GM18870 (cell line): ENCODE results near the gene SNX9.
"Not testable (repeated sequence)": the region's sequence is repeated elsewhere in the genome, so short reads cannot be mapped to it uniquely, and the experiment has no call there.

Experiments used
- ATAC-seq: cut with Tn5 transposase; IDR thresholded peaks from one replicate; pipeline ENCODE4 v1.9.1; 2021; ENCODE audit warnings: moderate library complexity; ENCODE audit not compliant: unreplicated experiment

Gene SNX9

DNA sequence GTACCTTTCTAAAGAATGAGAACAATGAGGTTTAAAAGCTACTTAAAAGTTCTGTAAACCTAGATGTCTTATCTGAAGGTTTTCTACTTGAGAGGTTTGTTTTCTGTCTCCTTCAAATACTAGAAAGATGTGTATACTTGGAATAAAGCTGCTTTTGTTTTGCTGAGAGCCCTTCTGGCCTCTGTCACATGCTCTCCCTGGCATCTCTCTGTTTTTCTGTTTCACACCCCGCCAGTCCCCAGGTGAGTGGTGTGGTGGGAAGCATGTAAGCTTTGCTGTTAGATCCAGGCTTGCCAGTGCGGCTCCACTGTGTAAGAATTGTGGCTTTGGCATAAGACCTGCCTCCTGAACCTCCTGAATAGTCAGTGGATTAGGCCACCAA lies 56.8 kb downstream of the SNX9 start:
- ATAC-seq = peak; percentile 43

DNA sequence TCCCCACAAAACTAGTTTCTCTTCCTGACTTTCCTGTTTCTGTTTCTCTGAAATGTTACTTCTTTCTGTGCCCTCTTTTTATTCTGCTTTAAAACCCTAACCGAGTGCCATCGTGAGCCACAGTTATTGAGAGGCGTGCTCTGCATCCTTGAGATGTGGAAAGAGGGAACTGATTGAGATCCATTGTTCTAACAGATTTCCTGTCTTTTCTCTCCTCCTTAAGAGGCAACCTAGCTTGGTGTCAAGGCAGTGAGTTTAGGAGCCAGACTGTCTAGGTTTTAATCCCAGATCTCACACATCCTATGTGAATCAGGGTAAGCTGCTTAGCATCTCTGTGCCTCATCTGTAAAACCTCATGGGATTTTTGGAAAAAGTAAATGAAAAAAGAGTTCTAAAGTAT lies 57.5 kb downstream of the SNX9 start:
- ATAC-seq = no peak

DNA sequence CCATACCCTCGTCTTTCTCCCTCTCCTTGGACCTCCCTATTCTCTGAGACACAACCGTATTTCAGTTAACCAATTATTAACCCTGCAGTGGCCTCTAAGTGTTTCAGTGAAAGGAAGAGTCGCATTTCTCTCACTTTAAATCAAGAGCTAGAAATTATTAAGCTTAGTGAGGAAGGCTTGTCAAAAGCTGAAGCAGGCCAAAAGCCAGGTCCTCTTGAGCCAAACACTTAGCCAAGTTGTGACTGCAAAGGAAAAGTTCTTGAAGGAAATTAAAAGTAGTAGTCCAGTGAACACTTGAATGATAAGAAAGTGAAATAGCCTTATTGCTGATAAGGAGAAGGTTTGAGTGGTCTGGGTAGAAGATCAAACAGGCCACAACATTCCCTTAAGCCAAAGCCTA lies 58.3 kb downstream of the SNX9 start:
- ATAC-seq = no peak

DNA sequence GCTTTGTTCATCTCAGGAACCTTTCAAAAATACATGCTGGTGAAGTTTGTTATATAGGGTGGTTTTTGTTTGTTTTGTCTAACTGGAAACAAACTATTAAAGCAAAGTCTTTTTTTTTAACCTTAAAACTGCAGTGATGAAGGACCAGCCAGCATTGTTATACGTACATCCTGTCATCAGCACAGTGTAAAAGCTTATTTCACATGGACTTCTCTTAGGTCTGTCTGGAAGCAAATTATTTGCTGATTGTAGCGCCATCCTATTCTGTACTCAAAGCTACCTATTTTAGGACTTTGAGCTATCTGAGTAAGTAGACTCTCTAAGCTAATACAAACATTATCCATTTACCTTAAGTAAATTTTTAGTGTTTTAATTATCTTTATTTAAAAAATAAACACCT lies 61.7 kb downstream of the SNX9 start:
- ATAC-seq = no peak

DNA sequence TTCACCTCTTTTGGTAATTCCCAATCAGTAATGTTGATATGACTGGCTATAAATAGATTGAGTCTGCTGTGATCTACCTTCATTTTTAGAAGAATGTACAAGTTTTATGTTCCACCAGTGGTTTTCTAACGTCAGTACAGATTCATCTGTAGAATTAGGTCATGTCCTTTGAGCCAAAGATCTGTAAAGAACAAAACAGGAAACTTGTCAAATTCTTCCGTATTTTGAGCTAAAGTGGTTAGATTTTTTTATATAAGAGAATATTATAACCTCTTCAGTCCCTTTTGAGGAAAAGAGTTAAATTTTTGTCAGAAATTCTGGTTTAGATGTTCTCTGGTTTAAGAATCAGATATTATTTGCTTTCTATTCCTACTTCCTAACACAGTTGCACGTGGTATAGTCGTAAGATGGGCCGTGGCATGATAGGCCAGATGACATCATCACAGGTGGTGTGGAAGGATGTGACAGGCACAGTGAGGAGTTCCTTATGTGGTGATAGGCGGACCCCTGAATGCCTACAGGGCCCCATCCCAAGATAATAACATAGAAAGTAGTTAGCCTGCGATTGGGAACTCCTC lies 62.3 kb downstream of the SNX9 start:
- ATAC-seq = no peak

DNA sequence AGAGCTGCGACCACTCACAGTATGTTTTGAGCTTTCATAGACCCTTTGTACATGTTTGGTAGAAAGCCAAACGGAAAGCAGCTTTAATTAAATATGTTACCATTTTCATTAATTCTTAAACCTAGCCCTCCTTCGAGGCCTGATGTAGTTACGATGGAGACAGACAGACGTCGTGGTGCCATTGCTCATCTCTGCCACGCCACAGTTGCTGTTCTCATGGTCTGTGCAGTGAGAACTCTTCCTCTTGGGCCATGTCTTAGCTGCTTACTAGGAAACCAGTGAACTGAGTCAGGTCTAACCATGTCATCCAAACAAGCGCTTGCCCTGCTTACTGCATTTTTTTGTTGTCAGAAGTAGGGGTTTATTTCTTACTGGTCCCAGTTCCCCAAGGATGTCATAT lies 62.8 kb downstream of the SNX9 start:
- no peak for ATAC-seq

DNA sequence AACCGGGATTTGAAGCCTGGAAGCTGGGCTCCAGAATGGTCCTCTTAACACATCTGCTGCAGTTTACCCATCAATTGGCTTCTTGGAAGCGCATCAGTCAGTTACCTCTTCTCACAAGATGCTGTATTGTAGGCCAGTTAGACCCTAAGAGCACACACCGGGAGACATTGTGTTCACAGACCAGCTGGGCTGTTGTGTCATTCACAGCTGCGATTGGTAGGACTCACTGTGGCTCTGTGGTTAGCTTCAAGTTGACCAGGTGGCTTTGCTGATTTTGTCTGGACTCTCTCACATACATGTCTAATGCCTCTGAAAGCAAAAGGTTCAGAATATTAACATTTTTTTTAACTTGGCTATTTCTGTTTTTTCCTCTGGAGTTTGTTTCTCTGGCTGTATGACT lies 64.8 kb downstream of the SNX9 start:
- ATAC-seq = no peak

DNA sequence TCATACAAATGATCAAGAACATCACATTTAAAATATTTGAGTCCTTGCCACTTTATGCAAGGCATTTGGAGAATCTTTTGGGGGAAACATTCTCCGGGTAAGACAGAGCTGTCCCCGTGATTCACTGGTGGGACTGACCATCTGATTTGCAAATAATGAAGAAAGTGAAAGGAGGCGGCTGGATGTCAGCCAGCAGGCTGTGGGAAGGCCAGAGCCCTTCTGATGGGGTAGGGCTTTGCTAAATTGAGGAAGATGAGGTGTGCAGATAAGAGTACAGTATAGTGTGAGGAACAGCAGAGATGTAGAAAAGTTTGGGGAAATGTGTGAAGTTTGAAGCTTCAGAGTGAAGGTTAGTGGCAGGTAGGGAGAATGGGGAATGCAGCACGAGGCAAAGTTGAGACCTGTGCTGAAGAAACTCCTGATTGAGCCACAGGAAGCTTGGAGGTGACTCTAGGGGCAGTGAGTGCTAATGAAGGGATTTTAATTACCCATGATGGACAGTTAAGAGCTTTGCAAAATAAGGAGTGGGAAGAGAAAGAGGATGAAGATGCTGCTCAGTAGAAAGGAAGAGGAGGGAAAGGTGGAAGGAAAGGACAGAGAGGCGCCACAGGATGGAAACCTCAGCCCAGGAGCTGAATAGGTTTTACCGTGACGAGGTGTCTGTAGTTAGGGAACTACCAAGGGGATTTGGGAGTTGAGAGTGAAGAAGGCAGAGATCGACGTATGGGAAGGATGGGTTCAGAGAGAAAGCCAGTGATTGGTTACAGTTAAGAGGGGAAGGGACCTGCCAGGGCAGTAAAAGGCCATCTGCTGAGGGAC lies 68.7 kb downstream of the SNX9 start:
- no peak for ATAC-seq

DNA sequence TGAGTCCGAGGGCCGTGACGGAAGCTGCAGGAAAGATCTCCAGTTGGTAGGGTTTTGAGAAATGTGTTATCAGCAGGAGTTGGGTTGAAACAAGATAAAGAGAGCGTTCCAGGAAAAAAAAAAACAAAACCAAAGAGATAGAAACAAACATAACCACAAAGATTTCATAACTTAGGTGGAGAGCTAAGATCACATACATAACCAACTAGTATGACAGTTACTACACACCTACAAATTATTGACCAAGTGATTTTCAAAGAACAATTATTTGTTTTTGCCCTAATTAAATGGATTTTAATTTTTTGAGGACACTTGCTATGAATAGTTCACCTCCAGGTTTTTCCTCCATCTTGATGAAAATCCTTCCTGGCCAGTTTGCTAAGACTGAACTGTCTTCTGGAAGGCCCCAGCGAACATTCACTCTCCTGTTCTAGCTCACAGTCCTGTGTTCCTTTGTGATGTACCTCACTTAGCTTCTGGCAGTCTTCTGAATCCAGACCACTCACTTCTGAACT lies 69.4 kb downstream of the SNX9 start:
- ATAC-seq = no peak

DNA sequence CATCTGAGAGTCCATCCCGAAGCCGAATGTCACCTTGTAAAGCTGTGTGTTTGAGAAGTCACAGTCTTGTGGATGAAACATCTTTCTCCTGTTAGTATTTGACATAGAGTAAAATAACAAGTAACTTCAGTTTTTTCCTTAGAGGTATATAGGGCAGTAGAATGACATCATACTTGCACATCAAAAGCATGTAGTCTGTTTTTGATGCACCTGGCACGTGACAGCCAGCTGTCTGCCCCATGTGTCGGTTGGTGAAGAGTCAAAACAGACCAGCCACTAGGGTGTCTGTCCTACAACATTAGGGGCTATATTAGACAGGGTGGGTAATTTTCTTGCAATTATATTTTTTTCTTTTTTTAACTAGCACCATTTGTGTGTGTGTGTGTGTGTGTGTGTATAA lies 70.2 kb downstream of the SNX9 start:
- no peak for ATAC-seq

DNA sequence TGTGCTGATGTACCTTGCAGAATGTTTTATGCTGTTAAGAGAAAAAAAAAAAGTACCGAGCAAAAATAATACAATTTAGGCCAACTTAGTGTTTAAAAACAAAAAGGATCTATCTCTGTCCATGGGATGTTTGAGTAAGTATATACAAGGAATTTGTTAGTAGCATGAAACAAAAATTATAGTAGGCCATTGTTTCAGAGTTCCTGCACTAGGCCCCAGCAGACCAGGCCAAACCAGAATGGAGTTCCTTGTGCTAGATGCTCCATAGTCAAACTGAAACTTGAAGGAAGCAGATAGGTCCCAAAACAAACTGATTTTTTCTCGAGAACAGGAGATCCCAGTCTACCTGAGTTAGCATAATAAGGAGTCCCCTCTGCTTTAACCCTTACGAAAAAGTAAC lies 72.5 kb downstream of the SNX9 start:
- no peak for ATAC-seq

DNA sequence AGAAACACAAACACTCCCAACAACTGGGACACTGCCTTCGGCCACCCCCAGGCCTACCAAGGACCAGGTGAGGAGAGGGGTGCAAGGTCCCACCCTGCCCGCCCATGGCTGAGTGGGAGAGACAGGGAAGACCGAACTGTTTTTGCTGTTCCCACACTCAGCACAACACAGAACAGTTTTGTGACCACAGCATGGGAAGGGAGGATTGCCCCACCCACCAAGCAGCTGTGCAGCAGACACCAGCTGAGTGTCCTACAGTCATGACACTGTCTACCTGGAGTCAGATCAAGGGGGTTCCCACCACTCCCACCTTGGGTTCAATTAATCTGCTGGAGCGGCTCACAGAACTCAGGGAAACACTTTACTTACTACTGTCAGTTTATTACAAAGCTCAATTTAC lies 73.9 kb downstream of the SNX9 start:
- ATAC-seq = no peak

DNA sequence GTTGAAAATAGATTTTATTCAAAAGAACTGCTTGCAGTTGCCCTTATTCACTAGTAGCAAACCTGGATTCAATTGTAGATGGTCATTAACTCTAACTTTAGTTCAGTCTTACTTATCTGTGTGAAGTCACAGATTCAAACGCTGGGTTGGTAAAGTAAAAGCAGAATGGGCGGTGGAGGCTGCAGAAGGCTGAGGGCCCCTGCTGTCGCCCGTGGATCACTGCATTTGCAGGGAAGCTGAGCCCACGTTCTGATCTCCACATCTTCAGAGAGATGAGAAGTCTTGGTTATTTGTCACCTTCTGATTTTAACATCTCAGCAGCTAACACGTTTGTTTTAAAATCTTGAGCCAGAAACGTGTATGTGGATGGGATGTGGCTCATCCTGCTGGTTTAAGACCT lies 75.1 kb downstream of the SNX9 start:
- no peak for ATAC-seq

DNA sequence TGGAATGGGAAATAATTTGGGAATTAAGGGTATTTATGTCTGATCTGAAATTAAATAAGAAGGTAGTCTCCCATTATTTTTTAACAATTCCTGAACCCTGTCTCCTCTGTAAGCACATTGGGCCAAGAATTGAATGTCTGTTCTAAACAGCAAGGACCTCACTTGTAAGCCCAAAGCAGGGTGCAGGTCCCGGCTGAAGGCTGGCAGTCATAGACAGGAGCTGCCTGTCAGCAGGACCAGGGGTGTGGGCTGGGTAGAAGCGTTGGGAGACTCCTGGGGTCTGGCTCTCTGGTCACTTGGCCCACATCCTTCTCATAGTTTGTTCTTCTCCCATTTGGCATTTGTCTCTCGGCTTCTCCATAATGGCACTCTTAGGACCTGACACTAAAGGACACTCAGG lies 75.6 kb downstream of the SNX9 start:
- no peak for ATAC-seq

DNA sequence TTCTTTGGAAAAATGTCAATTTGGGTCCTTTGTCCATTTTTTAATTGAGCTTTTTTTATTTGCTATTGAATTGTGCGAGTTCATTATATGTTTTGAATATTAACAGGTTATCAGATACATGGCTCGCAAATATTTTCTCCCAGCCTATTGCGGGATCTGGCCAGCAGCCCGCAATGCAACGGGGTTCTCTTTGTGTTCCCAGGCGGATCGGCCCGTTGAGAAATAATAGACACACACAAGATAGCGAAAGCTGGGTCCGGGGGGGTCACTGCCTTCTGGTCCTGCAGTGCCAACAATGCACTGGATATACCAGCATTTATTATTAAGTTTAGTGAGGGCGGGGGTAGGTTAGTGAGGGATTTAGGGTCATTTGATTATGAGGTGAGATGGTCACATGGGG lies 77.2 kb downstream of the SNX9 start:
- ATAC-seq = not testable (repeated sequence)

DNA sequence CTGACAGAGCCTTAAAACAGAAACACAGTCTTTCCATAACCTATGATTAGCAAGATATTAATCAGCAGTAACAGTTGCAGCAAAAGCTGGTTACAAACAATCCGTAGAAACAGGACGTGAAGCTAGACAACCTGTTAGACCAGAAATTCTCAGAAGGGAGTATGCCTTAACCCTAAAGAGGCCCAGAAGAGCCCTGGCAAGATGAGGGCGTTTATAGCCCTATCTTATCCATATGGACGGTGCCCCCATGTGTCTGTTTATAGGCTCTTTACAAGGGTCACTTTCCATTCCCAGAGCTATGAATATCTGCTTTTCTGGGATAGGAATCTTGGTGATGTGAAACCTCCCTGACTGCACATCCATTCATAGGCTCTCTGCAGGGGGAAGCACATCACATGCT lies 77.7 kb downstream of the SNX9 start:
- not testable (repeated sequence) for ATAC-seq

DNA sequence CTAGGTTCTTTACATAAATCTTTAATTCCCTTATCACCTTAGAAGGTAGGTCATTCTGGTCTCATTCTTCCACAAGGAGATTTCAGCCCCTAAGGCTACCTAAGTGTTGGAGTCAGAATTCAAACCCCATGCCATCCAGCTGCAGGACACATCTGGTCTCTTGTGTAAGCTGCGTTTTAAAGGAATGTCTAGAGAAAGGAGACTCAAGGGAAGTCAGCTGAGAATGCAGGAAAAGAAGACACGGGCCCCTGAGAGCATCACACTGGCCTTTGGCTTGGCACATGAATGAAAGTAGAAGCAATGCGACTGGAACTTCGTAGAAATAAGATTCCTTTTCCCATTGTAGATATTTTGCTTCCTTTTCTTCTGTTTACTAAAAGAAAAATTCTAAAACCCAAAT lies 82.0 kb downstream of the SNX9 start:
- ATAC-seq = no peak

DNA sequence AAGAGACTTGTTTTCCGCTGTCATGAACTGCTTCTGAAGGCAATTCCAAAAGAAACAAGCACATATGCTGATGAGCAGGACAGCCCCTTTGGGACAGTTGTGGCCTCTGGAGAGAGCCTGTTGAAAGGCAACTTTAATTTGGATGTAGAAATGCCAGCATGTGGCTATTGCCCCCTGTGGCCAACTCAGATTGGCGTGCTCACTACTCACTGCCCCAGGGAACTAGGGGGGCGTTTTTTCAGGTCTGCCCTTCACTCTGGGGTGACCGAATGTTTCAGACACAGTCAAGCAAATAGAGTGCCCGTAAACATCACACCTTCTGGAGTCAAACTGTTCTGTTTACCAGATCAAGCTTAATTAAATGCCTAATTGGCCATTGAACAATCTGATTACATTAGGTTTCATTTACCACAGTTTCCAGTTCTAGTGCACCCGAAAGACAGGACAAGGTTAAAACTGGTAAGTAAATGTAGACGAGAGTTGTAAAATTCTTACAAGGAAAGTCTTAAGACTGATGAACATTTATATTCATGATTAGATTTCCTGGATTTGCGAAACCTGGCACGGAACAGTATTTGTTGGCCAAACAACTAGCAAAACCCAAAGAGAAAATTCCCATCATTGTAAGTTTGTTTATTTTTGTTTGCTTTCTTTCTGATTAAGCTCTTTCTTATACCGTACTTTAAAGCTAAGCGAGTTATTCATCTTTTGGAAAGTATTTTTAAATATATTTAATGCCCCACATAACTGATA lies 82.7 kb downstream of the SNX9 start:
- ATAC-seq = no peak

DNA sequence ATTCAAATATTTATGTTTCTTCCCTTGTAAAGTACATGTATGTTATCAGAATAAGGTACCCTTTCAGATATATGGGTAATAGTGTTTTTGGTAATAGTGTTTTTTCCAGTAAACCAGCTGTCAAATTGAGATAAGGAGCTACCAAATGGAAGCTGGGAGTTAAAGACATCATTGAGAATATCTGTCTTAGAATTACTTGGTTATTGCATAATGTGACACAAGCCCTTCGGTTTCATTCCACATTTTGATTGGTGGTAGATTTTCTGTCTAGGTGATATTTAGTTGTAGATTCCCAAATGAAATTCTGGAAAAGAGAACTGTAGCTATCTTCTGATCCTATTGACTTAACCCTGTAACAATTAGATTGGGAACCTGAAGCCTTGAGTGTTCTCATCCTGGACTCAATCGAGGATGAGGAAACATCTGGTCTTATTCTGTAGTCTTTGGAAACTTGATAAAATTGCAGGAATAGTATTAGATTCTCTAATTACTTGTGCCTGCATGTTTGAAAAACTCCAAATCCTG lies 83.6 kb downstream of the SNX9 start:
- no peak for ATAC-seq

DNA sequence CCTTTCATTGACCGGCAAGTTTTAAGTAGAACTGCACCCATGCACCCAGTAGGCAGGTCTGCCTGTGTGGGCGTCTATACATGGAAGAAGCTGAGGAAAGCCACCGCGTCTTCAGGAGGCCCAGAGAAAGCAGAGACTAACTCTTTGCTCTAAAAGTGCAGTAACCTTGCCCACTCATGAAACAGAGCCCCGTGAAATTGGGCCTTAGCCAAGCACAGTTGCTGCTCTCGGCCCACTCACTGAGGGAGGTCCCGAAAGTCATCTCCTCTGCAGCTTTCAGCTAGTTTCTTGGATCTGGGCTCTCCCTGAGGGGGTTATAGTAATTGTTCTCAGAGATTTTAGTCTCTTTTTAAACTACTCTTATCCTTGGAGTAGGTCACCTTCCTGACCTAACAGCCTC lies 84.6 kb downstream of the SNX9 start:
- ATAC-seq = no peak

DNA sequence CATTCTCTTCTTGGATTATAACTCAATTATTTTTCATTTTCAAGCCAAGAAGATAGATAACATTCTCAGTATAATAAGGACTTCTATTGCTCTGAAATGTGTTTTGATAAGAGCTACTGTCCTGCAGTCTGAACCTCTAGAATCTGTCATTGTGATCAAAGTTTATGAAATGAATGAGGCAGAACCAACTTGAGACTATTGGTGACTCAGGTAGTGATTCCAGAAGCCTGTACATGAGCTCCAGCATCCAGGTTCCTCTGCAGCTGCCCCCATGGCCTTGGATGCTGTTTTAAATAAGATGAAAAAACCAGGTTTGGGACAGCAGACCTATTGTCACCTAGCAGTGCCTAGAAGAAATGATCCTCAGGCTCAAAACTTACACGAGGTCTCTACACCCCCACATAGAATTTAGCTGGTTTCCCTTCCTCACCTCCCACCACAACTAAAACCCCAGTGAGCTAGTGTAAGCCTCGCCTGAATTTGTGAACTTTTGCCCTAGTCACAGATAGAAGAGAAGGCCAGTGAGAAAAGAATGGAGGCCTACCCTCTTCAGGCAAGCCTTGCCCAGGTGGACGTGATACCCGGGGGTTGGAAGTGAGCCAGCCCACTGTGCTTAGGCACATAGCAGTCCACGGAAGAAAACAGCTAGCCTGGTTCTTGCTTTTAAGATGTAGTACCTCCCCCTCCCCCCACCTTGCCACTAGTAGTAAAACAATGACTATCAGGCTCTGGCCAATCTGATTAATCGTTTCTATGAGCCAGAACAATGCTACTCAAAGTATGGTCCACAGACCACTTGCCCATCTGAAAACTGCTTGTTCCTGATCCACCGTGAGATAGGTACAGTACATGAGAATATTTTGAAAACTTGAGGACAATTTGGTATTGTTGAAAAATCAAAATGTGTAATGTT lies 85.6 kb downstream of the SNX9 start:
- ATAC-seq = no peak
